ENCODE results near the gene GPR84. TPM values are rescaled to one million over a fixed set of nuclear protein-coding genes. Genes with fewer than 3 reads are reported as not detected.
"Not testable (repeated sequence)": the region's sequence is repeated elsewhere in the genome, so short reads cannot be mapped to it uniquely, and the experiment has no call there.

GPR84 gene
- total RNA-seq, 1 donor = 49.4 TPM

- peaks cover 42% of the 10 kb centered on the region for H3K4me1 ChIP-seq (ENCODE audit: insufficient read depth, low read length)
- H3K27me3 ChIP-seq (ENCODE audit: insufficient read depth, low read length) = no peaks in the 10 kb centered on the region
- no peaks in the 10 kb centered on the region for H3K9me3 ChIP-seq (ENCODE audit: low read depth, low read length)
- H3K4me3 ChIP-seq (ENCODE audit: low read length) = no peak overlapping the region
These were observed 7.3 kb downstream of the GPR84 start for GRCh38 chr12:54356951-54357356.

DNA sequence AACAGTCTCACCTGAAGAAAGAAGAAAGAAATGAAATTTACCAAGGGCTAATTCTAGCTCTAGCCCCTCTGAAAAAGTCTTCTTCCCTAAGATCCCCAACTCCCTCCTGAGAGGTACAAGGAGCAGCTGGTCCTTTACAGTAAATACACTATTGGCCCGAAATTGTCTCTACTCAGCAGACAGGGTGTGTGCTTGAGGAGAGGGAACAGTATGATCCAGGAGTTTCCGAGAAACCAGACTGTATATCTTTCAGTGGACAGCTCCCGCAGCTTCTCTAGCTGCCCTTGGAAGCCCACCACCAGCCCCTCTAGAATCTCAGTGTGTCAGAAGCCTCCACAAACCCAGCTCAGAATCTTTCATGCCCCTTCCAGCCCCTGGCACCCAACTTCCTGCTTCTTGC is 8.1 kb downstream of the GPR84 start:
- H3K4me1 ChIP-seq (ENCODE audit: insufficient read depth, low read length) = peaks cover 39% of the 10 kb centered on the region
- no peak overlapping the region for H3K4me3 ChIP-seq (ENCODE audit: low read length)
- no peaks in the 10 kb centered on the region for H3K27me3 ChIP-seq (ENCODE audit: insufficient read depth, low read length)
- no peaks in the 10 kb centered on the region for H3K9me3 ChIP-seq (ENCODE audit: low read depth, low read length)

- H3K9me3 ChIP-seq (ENCODE audit: low read depth, low read length) = no peaks in the 10 kb centered on the region
- H3K27me3 ChIP-seq (ENCODE audit: insufficient read depth, low read length) = no peaks in the 10 kb centered on the region
- peaks cover 30% of the 10 kb centered on the region for H3K4me1 ChIP-seq (ENCODE audit: insufficient read depth, low read length)
These were observed 9.0 kb downstream of the GPR84 start for GRCh38 chr12:54355104-54355815.

DNA sequence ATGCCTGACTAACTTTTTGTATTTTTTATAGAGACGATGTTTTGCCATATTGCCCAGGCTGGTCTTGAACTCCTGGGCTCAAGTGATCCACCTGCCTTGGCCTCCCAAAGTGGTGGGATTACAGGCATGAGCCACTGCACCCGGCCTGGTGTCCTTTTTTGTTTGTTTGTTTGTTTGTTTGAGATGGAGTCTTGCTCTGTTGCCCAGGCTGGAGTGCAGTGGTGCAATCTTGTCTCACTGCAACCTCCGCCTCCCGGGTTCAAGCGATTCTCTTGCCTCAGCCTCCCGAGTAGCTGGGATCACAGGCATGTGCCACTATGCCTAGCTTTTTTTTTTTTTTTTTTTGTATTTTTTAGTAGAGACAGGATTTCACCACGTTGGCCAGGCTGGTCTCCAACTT is 10.0 kb downstream of the GPR84 start:
- not testable (repeated sequence) for H3K27me3 ChIP-seq (ENCODE audit: insufficient read depth, low read length); H3K4me3 ChIP-seq (ENCODE audit: low read length); H3K9me3 ChIP-seq (ENCODE audit: low read depth, low read length)
- H3K4me1 ChIP-seq (ENCODE audit: insufficient read depth, low read length) = peaks cover 21% of the 10 kb centered on the region

More at GRCh38 chr12:54355104-54355815, 9.0 kb downstream of the GPR84 start:
- no peak overlapping the region for H3K4me3 ChIP-seq (ENCODE audit: low read length)

DNA sequence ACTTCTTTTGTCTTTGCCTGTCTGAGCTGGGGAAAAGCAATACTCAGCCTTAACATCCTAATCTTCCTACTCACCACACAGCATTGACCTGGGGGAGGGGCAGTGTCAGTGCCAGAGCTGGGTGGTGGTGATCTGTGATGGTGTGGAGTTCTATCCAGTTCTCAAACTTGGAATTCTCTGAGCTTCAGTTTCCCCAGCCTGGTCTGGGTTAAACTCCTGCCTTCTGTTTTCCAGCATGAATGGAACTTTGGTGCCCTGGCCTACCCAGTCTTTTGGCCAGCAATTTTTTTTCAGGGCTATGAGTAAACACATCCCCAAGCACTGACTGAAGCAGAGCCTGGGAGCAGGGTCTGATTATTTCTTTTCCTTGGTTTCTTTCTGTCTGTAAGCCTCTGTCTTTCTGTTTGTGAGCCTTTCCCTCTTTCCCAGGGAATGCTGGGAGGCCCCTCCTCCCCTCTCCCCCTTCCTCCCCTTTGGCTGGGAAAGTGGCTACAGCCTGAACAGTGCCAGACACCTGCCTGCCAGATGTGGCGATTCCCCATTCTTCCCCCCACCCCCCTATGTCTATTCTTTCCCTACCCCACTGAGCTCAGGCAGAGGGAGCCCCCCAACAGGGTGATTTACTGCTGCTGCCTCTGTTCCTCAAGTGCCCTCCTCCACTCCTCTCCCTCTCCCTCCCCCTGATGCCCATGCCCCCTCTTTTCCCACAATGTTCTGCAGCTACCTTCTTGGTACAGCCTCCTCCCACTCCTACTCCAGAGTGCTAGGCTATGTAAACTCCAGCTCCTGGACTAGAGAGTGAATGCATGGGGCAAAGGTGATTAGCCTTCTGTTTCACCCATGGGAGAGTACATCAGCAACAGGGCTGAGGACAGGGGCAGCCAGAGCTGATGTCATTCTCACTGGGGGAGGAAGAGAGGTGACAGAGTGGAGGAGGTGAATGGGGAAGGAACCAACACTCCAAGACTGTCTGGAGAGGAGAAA is 11.1 kb downstream of the GPR84 start:
- Histone ChIP-seq H3K4me3 (ENCODE audit: low read length) (no peak overlapping the region), H3K4me1 (ENCODE audit: insufficient read depth, low read length) (peaks cover 15% of the 10 kb centered on the region), H3K27me3 (ENCODE audit: insufficient read depth, low read length) (no peaks in the 10 kb centered on the region), H3K9me3 (ENCODE audit: low read depth, low read length) (no peaks in the 10 kb centered on the region)

GRCh38 chr12:54352022-54352531 is 12.2 kb downstream of the GPR84 start:
- Histone ChIP-seq H3K9me3 (ENCODE audit: low read depth, low read length) (no peaks in the 10 kb centered on the region), H3K4me3 (ENCODE audit: low read length) (no peak overlapping the region), H3K27me3 (ENCODE audit: insufficient read depth, low read length) (no peaks in the 10 kb centered on the region), H3K4me1 (ENCODE audit: insufficient read depth, low read length) (peaks cover 7% of the 10 kb centered on the region)

- no peak overlapping the region for H3K4me3 ChIP-seq (ENCODE audit: low read length)
- no peaks in the 10 kb centered on the region for H3K9me3 ChIP-seq (ENCODE audit: low read depth, low read length)
- no peaks in the 10 kb centered on the region for H3K27me3 ChIP-seq (ENCODE audit: insufficient read depth, low read length)
- peaks cover 7% of the 10 kb centered on the region for H3K4me1 ChIP-seq (ENCODE audit: insufficient read depth, low read length)
These were observed 12.9 kb downstream of the GPR84 start for GRCh38 chr12:54351341-54351740.

DNA sequence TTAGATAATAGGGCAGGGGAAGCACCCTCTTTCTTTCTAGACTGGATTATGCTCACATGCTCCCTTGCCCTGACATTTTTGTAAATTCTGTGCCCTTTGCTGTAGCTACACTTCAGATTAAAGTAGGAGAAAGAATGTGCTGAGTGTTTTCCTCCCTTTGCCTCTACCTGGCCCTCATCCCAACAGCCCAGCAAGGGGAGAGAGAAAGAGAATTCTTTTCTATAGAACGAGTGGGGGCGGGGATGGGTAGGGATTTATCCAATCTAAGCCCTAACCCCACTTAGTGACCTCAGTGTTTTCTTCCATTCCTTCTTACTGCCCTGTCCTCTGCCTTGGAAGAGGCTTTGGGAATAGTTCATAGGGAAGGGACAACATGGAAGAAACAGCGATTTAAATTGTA is 13.5 kb downstream of the GPR84 start:
- Histone ChIP-seq H3K4me1 (ENCODE audit: insufficient read depth, low read length) (peaks cover 7% of the 10 kb centered on the region), H3K27me3 (ENCODE audit: insufficient read depth, low read length) (no peaks in the 10 kb centered on the region), H3K4me3 (ENCODE audit: low read length) (no peak overlapping the region), H3K9me3 (ENCODE audit: low read depth, low read length) (no peaks in the 10 kb centered on the region)

- Histone ChIP-seq H3K9me3 (ENCODE audit: low read depth, low read length) (no peaks in the 10 kb centered on the region), H3K27me3 (ENCODE audit: insufficient read depth, low read length) (no peaks in the 10 kb centered on the region), H3K4me3 (ENCODE audit: low read length) (no peak overlapping the region), H3K4me1 (ENCODE audit: insufficient read depth, low read length) (peaks cover 11% of the 10 kb centered on the region)
These were observed 14.6 kb downstream of the GPR84 start for GRCh38 chr12:54349679-54350078.

- Histone ChIP-seq H3K27me3 (ENCODE audit: insufficient read depth, low read length) (no peaks in the 10 kb centered on the region), H3K4me1 (ENCODE audit: insufficient read depth, low read length) (peaks cover 12% of the 10 kb centered on the region), H3K9me3 (ENCODE audit: low read depth, low read length) (no peaks in the 10 kb centered on the region), H3K4me3 (ENCODE audit: low read length) (no peak overlapping the region)
These were observed 15.2 kb downstream of the GPR84 start for GRCh38 chr12:54349036-54349435.

DNA sequence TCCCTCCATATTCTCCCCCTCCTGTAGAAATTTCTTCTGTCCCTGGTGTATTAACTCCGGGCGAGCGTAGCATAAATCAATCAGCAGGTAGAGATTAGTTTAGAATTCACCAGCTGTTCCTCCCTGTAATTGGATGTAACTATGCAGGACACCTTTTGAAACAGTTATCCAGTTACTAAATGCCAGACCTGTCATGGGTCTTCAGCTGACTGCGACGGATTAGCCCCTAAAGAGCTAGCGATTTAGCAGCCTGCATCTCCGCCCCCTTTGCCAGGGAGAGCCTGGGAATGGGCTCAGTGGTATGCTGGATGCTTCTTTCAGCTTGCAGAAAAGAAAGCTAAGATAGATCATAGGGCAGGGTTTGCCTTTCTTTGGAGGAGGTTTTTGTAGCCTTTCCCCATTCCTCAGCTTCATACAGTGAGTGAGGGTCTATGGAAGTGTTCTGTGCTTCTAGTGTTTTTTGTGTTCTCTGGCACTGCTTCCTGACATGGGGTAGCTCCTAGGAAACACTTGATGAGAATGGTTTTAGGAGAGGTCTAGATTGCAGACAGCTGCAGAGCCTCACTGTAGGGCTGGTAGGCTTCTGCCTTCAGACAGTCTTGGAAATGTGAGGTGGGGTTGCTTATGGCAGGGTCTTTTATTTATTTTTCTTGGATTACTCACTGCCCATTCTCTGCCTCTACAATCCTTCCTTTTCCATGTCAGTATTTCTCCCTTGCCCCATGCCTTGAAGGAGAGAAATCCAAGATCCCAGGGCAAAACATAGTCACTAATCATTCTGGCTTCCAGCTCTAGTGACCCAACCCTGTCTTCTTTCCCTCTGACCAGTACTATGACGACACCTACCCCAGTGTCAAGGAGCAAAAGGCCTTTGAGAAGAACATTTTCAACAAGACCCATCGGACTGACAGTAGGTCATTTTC is 22.6 kb downstream of the GPR84 start:
- no peaks in the 10 kb centered on the region for H3K9me3 ChIP-seq (ENCODE audit: low read depth, low read length)
- no peak overlapping the region for H3K4me3 ChIP-seq (ENCODE audit: low read length)
- peaks cover 15% of the 10 kb centered on the region for H3K4me1 ChIP-seq (ENCODE audit: insufficient read depth, low read length)
- H3K27me3 ChIP-seq (ENCODE audit: insufficient read depth, low read length) = no peaks in the 10 kb centered on the region

- H3K4me3 ChIP-seq (ENCODE audit: low read length) = no peak overlapping the region
- peaks cover 15% of the 10 kb centered on the region for H3K4me1 ChIP-seq (ENCODE audit: insufficient read depth, low read length)
- H3K9me3 ChIP-seq (ENCODE audit: low read depth, low read length) = no peaks in the 10 kb centered on the region
- H3K27me3 ChIP-seq (ENCODE audit: insufficient read depth, low read length) = no peaks in the 10 kb centered on the region
These were observed 23.4 kb downstream of the GPR84 start for GRCh38 chr12:54340846-54341245.

DNA sequence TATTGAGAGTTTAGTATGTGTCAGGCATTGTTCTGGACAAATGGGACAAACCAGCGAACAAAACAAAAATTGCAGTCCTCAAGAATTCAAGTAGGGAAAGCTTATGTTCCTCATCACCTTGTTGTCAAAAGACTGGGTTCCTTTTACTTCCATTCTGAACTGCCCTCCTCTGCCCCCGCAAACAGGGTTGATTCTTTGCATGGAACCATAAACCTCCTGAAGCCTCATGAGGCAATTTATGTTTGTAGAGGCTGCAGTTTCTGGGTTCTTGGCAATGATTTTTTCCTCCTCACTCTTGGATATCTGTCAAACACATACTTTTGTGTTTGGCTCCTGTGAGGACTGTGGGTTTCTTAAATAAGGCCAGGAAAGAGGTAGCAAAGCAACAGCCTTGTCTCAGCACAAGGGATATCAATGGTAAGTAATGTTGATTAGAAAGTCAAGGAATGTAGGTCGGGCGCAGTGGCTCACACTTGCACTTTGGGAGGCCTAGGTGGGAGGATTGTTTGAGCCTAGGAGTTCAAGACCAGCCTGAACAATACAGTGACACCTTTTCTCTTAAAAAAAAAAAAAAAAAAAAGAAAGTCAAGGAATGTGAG is 25.5 kb downstream of the GPR84 start:
- Histone ChIP-seq H3K4me3 (ENCODE audit: low read length) (no peak overlapping the region), H3K27me3 (ENCODE audit: insufficient read depth, low read length) (no peaks in the 10 kb centered on the region), H3K4me1 (ENCODE audit: insufficient read depth, low read length) (peaks cover 10% of the 10 kb centered on the region), H3K9me3 (ENCODE audit: low read depth, low read length) (no peaks in the 10 kb centered on the region)
